ENCODE measurements around the gene RNF19B. TPM values are rescaled to one million over a fixed set of nuclear protein-coding genes. Genes with fewer than 3 reads are reported as not detected.
"Not testable (repeated sequence)": the region's sequence is repeated elsewhere in the genome, so short reads cannot be mapped to it uniquely, and the experiment has no call there.

The RNF19B gene
- total RNA-seq, 1 donor from 2014 or later = 24.6 TPM

- TF ChIP-seq CTCF (IDR thresholded peaks at IDR 0.05) (no peak), POLR2A (IDR thresholded peaks at IDR 0.05) (no peak), POLR2AphosphoS5 (IDR thresholded peaks at IDR 0.05; ENCODE audit: insufficient read depth in 1 of 2, low read depth in 1 of 2) (no peak)
- H3K27me3 ChIP-seq = no peaks in the 10 kb centered on the region
- H3K9me3 ChIP-seq = no peaks in the 10 kb centered on the region
- no peak for DNase-seq (ENCODE audit: extremely low spot score in 2 of 2)
- H3K27ac ChIP-seq = no peak overlapping the region
- H3K4me1 ChIP-seq = peaks cover 41% of the 10 kb centered on the region
- H3K4me3 ChIP-seq = no peak overlapping the region
- no peaks in the 10 kb centered on the region for H3K36me3 ChIP-seq
- intact Hi-C loops (cut with DNase I) = loop anchor here (10.0 kb wide), 1 partner anchor 66 kb away; no protein-coding TSS in a partner anchor
These were observed 35.9 kb upstream of the RNF19B start for GRCh38 chr1:33000427-33001026.

GRCh38 chr1:32998997-32999396 is 34.4 kb upstream of the RNF19B start:
- H3K27ac ChIP-seq = no peak overlapping the region
- no peaks in the 10 kb centered on the region for H3K36me3 ChIP-seq
- H3K27me3 ChIP-seq = no peaks in the 10 kb centered on the region
- H3K4me3 ChIP-seq = no peak overlapping the region
- TF ChIP-seq POLR2A (IDR thresholded peaks at IDR 0.05) = no peak
- TF ChIP-seq CTCF (IDR thresholded peaks at IDR 0.05) = no peak
- no peak for TF ChIP-seq POLR2AphosphoS5 (IDR thresholded peaks at IDR 0.05; ENCODE audit: insufficient read depth in 1 of 2, low read depth in 1 of 2)
- DNase-seq (ENCODE audit: extremely low spot score in 2 of 2) = no peak
- no peaks in the 10 kb centered on the region for H3K9me3 ChIP-seq
- intact Hi-C loops (cut with DNase I) = no loop called here
- H3K4me1 ChIP-seq = peaks cover 29% of the 10 kb centered on the region

GRCh38 chr1:32998064-32998463 is 33.5 kb upstream of the RNF19B start:
- TF ChIP-seq CTCF (IDR thresholded peaks at IDR 0.05) (no peak), POLR2AphosphoS5 (IDR thresholded peaks at IDR 0.05; ENCODE audit: insufficient read depth in 1 of 2, low read depth in 1 of 2) (no peak), POLR2A (IDR thresholded peaks at IDR 0.05) (no peak)
- Histone ChIP-seq H3K36me3 (no peaks in the 10 kb centered on the region), H3K4me1 (peaks cover 29% of the 10 kb centered on the region), H3K27ac (no peak overlapping the region), H3K9me3 (no peaks in the 10 kb centered on the region), H3K27me3 (no peaks in the 10 kb centered on the region), H3K4me3 (no peak overlapping the region)
- no peak for DNase-seq (ENCODE audit: extremely low spot score in 2 of 2)
- intact Hi-C loops (cut with DNase I) = no loop called here

GRCh38 chr1:32997381-32997891 is 32.8 kb upstream of the RNF19B start:
- peaks cover 35% of the 10 kb centered on the region for H3K4me1 ChIP-seq
- no peak for DNase-seq (ENCODE audit: extremely low spot score in 2 of 2)
- H3K9me3 ChIP-seq = no peaks in the 10 kb centered on the region
- intact Hi-C loops (cut with DNase I) = no loop called here
- H3K27me3 ChIP-seq = no peaks in the 10 kb centered on the region
- H3K4me3 ChIP-seq = no peak overlapping the region
- H3K36me3 ChIP-seq = no peaks in the 10 kb centered on the region
- no peak overlapping the region for H3K27ac ChIP-seq
- TF ChIP-seq CTCF (IDR thresholded peaks at IDR 0.05) = no peak
- TF ChIP-seq POLR2A (IDR thresholded peaks at IDR 0.05) = no peak
- no peak for TF ChIP-seq POLR2AphosphoS5 (IDR thresholded peaks at IDR 0.05; ENCODE audit: insufficient read depth in 1 of 2, low read depth in 1 of 2)

- peaks cover 53% of the 10 kb centered on the region for H3K4me1 ChIP-seq
- H3K27ac ChIP-seq; H3K36me3 ChIP-seq; H3K4me3 ChIP-seq; H3K9me3 ChIP-seq; intact Hi-C loops (cut with DNase I); DNase-seq (ENCODE audit: extremely low spot score in 2 of 2); H3K27me3 ChIP-seq: not testable (repeated sequence)
These were observed 28.7 kb upstream of the RNF19B start for GRCh38 chr1:32993324-32993636.

Data from vagina (tissue), 2 donors.